IMR-90 (cell line): ENCODE measurements around the gene MON2. TPM values are rescaled to one million over a fixed set of nuclear protein-coding genes. Genes with fewer than 3 reads are reported as not detected.

ENCODE experiments used
- ATAC-seq: fragments of 200-7000 bp; cut with Tn5 transposase; 2 replicates; pipeline ENCODE4 v1.9.1; 2020; ENCODE audit warnings: low read depth, mild to moderate bottlenecking, moderate library complexity
- BruUV-seq: library from RNA; stranded (reverse); fragments of 400-500 nt; replicated peaks from 2 replicates; lab custom pipeline; 2021; lab: Mats Ljungman, UMichigan
- CTCF ChIA-PET: fragments of 300-600 bp; formaldehyde crosslinking; extraction: SDS; loops from one replicate; lab custom pipeline; 2021; ENCODE audit warnings: antibody characterized with exemption; lab: Yijun Ruan, JAX
- POLR2A ChIA-PET: fragments of 300-600 bp; sonication (Branson Sonifier 250); formaldehyde crosslinking; loops from one replicate; lab custom pipeline; 2022; ENCODE audit warnings: antibody characterized with exemption; ENCODE audit not compliant: unreplicated experiment; lab: Charles Lee
- DNase-seq: peaks from one replicate; pipeline ENCODE4 v3.0.0; 2013
- H2AFZ ChIP-seq: replicated peaks from 2 replicates; pipeline ENCODE3; 2013; ENCODE audit warnings: low read length, mild to moderate bottlenecking; ENCODE audit not compliant: poor library complexity
- H2AK5ac ChIP-seq: 2 replicates; pipeline ENCODE4 v1.6.1; 2013; ENCODE audit warnings: low read depth, low read length, inconsistent platforms
- H2AK9ac ChIP-seq: replicated peaks from 2 replicates; pipeline ENCODE3; 2013; ENCODE audit warnings: mild to moderate bottlenecking, low read depth, low read length, moderate library complexity; ENCODE audit not compliant: poor library complexity
- H2BK120ac ChIP-seq: 2 replicates; pipeline ENCODE4 v1.6.1; 2013; ENCODE audit warnings: low read depth, low read length, inconsistent platforms
- H2BK15ac ChIP-seq: 3 replicates; pipeline ENCODE4 v1.6.1; 2013; ENCODE audit warnings: low read depth, low read length, inconsistent platforms
- H2BK20ac ChIP-seq: 2 replicates; pipeline ENCODE4 v1.6.1; 2013; ENCODE audit warnings: low read depth, mild to moderate bottlenecking, inconsistent platforms, low read length, moderate library complexity
- H2BK5ac ChIP-seq: 2 replicates; pipeline ENCODE4 v1.6.1; 2013; ENCODE audit warnings: mild to moderate bottlenecking, low read depth, low read length, inconsistent platforms; ENCODE audit not compliant: poor library complexity, severe bottlenecking
- H3K14ac ChIP-seq: replicated peaks from 2 replicates; pipeline ENCODE4 v1.6.1; 2013; ENCODE audit warnings: low read depth, low read length, inconsistent platforms
- H3K18ac ChIP-seq: 2 replicates; pipeline ENCODE4 v1.6.1; 2013; ENCODE audit warnings: low read depth, low read length, control low read depth
- H3K23ac ChIP-seq: 2 replicates; pipeline ENCODE4 v1.6.1; 2013; ENCODE audit warnings: low read depth, low read length, inconsistent platforms
- H3K27ac ChIP-seq: 2 replicates; pipeline ENCODE4 v1.5.1; 2013; ENCODE audit warnings: mild to moderate bottlenecking, control low read depth, low read length; ENCODE audit not compliant: insufficient read depth
- H3K27me3 ChIP-seq: 2 replicates; pipeline ENCODE4 v1.6.1; 2013; ENCODE audit warnings: low read length; ENCODE audit not compliant: control insufficient read depth, insufficient read depth
- H3K36me3 ChIP-seq: 2 replicates; pipeline ENCODE4 v1.6.1; 2013; ENCODE audit warnings: low read length, mixed read lengths; ENCODE audit not compliant: control insufficient read depth, insufficient read depth
- H3K4ac ChIP-seq: 2 replicates; pipeline ENCODE4 v1.6.1; 2013; ENCODE audit warnings: low read depth, low read length, inconsistent platforms
- H3K4me1 ChIP-seq: 2 replicates; pipeline ENCODE4 v1.6.1; 2013; ENCODE audit warnings: low read length, mixed read lengths; ENCODE audit not compliant: control insufficient read depth, insufficient read depth
- H3K4me2 ChIP-seq: 2 replicates; pipeline ENCODE4 v1.6.1; 2013; ENCODE audit warnings: low read depth, mild to moderate bottlenecking, control low read depth, low read length, moderate library complexity
- H3K4me3 ChIP-seq: 2 replicates; pipeline ENCODE4 v1.5.1; 2013; ENCODE audit warnings: low read depth, mild to moderate bottlenecking, control low read depth, low read length, moderate library complexity; ENCODE audit not compliant: insufficient read depth
- H3K56ac ChIP-seq: 2 replicates; pipeline ENCODE4 v1.6.1; 2013; ENCODE audit warnings: low read length, inconsistent platforms; ENCODE audit not compliant: insufficient read depth; ENCODE audit errors: extremely low read depth
- H3K79me1 ChIP-seq, 2 experiments: 2 replicates each; pipeline ENCODE4 v1.6.1; 2013; ENCODE audit warnings: low read length in 2 of 2, inconsistent platforms in 1 of 2, low read depth in 1 of 2
- H3K9ac ChIP-seq: 2 replicates; pipeline ENCODE4 v1.6.1; 2013; ENCODE audit warnings: low read depth, low read length, control low read depth
- H3K9me1 ChIP-seq: 2 replicates; pipeline ENCODE4 v1.6.1; 2013; ENCODE audit warnings: low read length, inconsistent platforms; ENCODE audit not compliant: insufficient read depth
- H3K9me3 ChIP-seq: 2 replicates; pipeline ENCODE4 v1.6.1; 2013; ENCODE audit warnings: low read length; ENCODE audit not compliant: control insufficient read depth, insufficient read depth
- H4K20me1 ChIP-seq: 2 replicates; pipeline ENCODE4 v1.6.1; 2013; ENCODE audit warnings: low read length, inconsistent platforms; ENCODE audit not compliant: insufficient read depth
- H4K5ac ChIP-seq: 2 replicates; pipeline ENCODE4 v1.6.1; 2013; ENCODE audit warnings: mild to moderate bottlenecking, low read depth, low read length, control low read depth
- H4K8ac ChIP-seq, 2 experiments: 2 replicates each; pipeline ENCODE4 v1.6.1; 2013; ENCODE audit warnings: low read depth in 2 of 2, low read length in 2 of 2, control low read depth in 1 of 2, inconsistent platforms in 1 of 2
- H4K91ac ChIP-seq: 2 replicates; pipeline ENCODE4 v1.6.1; 2013; ENCODE audit warnings: low read depth, low read length, inconsistent platforms; ENCODE audit not compliant: insufficient read depth
- BHLHE40 ChIP-seq: fragments of 150-350 bp; IDR thresholded peaks from 2 replicates; pipeline ENCODE4 v1.6.1; 2016; ENCODE audit warnings: mild to moderate bottlenecking, low read depth, low read length
- WGBS, 2 experiments: methylation state at CpG; one replicate each; pipeline versions ENCODE4 v1.1.5 to v1.1.7; 2013; ENCODE audit warnings: missing lambda C conversion rate in 2 of 2; ENCODE audit not compliant: insufficient read length in 1 of 2; ENCODE audit errors: extremely low coverage in 2 of 2; 5-methylcytosine and 5-hydroxymethylcytosine counted together
- dilution Hi-C: fragments of 300-500 bp; cut with HindIII; formaldehyde crosslinking; loops from one replicate; pipeline ENCODE4 v1.14.3; 2018; ENCODE audit warnings: low sequenced_read_pairs; ENCODE audit not compliant: unreplicated experiment
- in situ Hi-C: fragments of 300-500 bp; cut with MboI; formaldehyde crosslinking; loops from 3 replicates; pipeline ENCODE4 v1.14.3; 2019; ENCODE audit warnings: low sequenced_read_pairs, inconsistent platforms, mixed read lengths
- intact Hi-C: fragments of 100-400 bp; cut with micrococcal nuclease; formaldehyde crosslinking; loops from 2 replicates; pipeline ENCODE4 v1.10.0; 2022
- polyA plus RNA-seq, 3 experiments: library from polyadenylated mRNA; depleted of rRNA; stranded (reverse); fragments of >200 nt; gene quantifications; 2 replicates each; pipeline ENCODE4 v1.2.3, GENCODE V29; 2012; ENCODE audit warnings: low replicate concordance in 1 of 3
- total RNA-seq: library from RNA; depleted of rRNA; stranded (reverse); fragments of >200 nt; gene quantifications from 2 replicates; pipeline ENCODE4 v1.2.3, GENCODE V29; 2012

The MON2 gene
- total and polyA plus RNA-seq, 2 of the 4 experiments (the other 2 are of a cell fraction), result 13.2 to 39.3 TPM

DNA sequence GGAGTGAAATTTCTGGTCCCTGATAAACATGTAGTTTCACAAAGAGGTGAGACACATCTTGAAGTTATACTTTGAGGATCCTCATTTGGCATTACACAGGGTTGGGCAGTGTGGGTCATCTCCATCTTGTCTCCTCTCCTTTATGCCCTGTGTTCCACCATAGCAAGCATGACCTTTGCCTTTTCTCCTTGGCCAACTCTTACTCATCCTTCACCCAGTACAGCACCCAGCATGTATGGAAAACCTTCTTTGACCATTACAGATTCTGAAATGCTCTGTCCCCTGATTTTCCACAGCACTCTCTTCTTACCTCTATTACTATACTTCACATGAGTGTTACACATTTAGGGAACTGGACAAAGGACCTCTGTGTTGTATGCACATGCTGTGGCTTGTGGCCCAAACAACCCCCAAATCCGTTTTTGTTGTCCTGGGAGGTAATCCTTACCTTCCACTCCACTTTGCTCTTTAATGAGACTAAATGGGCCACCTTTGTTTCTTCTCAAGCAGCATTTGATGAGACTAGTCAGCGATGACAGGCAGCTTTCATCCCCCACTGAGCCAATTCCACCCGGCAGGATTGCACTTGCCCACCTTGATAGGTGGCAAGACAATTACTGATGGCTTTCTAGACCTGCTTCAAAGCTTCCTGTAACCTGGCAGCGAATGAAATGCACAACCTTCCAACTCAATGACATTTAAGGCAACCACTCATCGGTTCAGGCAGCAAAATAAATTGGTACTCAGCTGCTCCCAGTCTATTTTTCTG, 163.5 kb downstream of the MON2 start:
- dilution Hi-C loops, result no loop called here

More for the DNA sequence above, 163.5 kb downstream of the MON2 start:
- Histone ChIP-seq H2BK5ac (no peak overlapping the region), H3K27me3 (peaks cover 5% of the 10 kb centered on the region; the same call in 1 of the 2 replicates), H4K91ac (no peak overlapping the region), H3K23ac (no peak overlapping the region), H2BK120ac (no peak overlapping the region), H3K36me3 (no peaks in the 10 kb centered on the region), H4K8ac (no peak overlapping the region), H2AK5ac (no peak overlapping the region), H3K4me1 (no peaks in the 10 kb centered on the region), H3K9ac (no peak overlapping the region), H2AFZ (no peak overlapping the region), H2AK9ac (no peak overlapping the region), H3K79me1 (no peaks in the 10 kb centered on the region), H3K4ac (no peak overlapping the region), H3K4me2 (no peak overlapping the region), H3K9me3 (0 out of 2 replicates have a peak, but pooled peaks cover 2% of the 10 kb centered on the region), H3K4me3 (no peak overlapping the region), H3K18ac (no peak overlapping the region), H3K56ac (no peak overlapping the region), H3K9me1 (no peaks in the 10 kb centered on the region), H2BK15ac (no peak overlapping the region), H3K27ac (no peak overlapping the region), H4K20me1 (no peaks in the 10 kb centered on the region), H4K5ac (no peak overlapping the region), H2BK20ac (no peak overlapping the region), H3K14ac (no peak overlapping the region)
- in situ Hi-C loops (no loop called here), intact Hi-C loops (loop anchor here (2.0 to 5.0 kb wide), 2 partner anchors 95 to 132 kb away; no protein-coding TSS in a partner anchor)
- WGBS, 2 experiments, result no CpG with 5 or more reads among the region's 5 CpGs
- no peak for TF ChIP-seq BHLHE40
- BruUV-seq, result no TSS peak
- ATAC-seq (no peak), DNase-seq (no peak)
- CTCF ChIA-PET, result no interaction called here
- POLR2A ChIA-PET, result no interaction called here
